IMR-90 (cell line): ENCODE data around the gene AP4B1. TPM values are rescaled to one million over a fixed set of nuclear protein-coding genes. Genes with fewer than 3 reads are reported as not detected.

Source experiments
- ATAC-seq: fragments of 200-7000 bp; cut with Tn5 transposase; 2 replicates; pipeline ENCODE4 v1.9.1; 2020; ENCODE audit warnings: low read depth, mild to moderate bottlenecking, moderate library complexity
- BruUV-seq: library from RNA; stranded (reverse); fragments of 400-500 nt; replicated peaks from 2 replicates; lab custom pipeline; 2021; lab: Mats Ljungman, UMichigan
- CTCF ChIA-PET: fragments of 300-600 bp; formaldehyde crosslinking; extraction: SDS; loops from one replicate; lab custom pipeline; 2021; ENCODE audit warnings: antibody characterized with exemption; lab: Yijun Ruan, JAX
- POLR2A ChIA-PET: fragments of 300-600 bp; sonication (Branson Sonifier 250); formaldehyde crosslinking; loops from one replicate; lab custom pipeline; 2022; ENCODE audit warnings: antibody characterized with exemption; ENCODE audit not compliant: unreplicated experiment; lab: Charles Lee
- DNase-seq: peaks from one replicate; pipeline ENCODE4 v3.0.0; 2013
- H2AFZ ChIP-seq: replicated peaks from 2 replicates; pipeline ENCODE3; 2013; ENCODE audit warnings: low read length, mild to moderate bottlenecking; ENCODE audit not compliant: poor library complexity
- H2AK5ac ChIP-seq: 2 replicates; pipeline ENCODE4 v1.6.1; 2013; ENCODE audit warnings: low read depth, low read length, inconsistent platforms
- H2AK9ac ChIP-seq: replicated peaks from 2 replicates; pipeline ENCODE3; 2013; ENCODE audit warnings: mild to moderate bottlenecking, low read depth, low read length, moderate library complexity; ENCODE audit not compliant: poor library complexity
- H2BK120ac ChIP-seq: 2 replicates; pipeline ENCODE4 v1.6.1; 2013; ENCODE audit warnings: low read depth, low read length, inconsistent platforms
- H2BK15ac ChIP-seq: 3 replicates; pipeline ENCODE4 v1.6.1; 2013; ENCODE audit warnings: low read depth, low read length, inconsistent platforms
- H2BK20ac ChIP-seq: 2 replicates; pipeline ENCODE4 v1.6.1; 2013; ENCODE audit warnings: low read depth, mild to moderate bottlenecking, inconsistent platforms, low read length, moderate library complexity
- H2BK5ac ChIP-seq: 2 replicates; pipeline ENCODE4 v1.6.1; 2013; ENCODE audit warnings: mild to moderate bottlenecking, low read depth, low read length, inconsistent platforms; ENCODE audit not compliant: poor library complexity, severe bottlenecking
- H3K14ac ChIP-seq: replicated peaks from 2 replicates; pipeline ENCODE4 v1.6.1; 2013; ENCODE audit warnings: low read depth, low read length, inconsistent platforms
- H3K18ac ChIP-seq: 2 replicates; pipeline ENCODE4 v1.6.1; 2013; ENCODE audit warnings: low read depth, low read length, control low read depth
- H3K23ac ChIP-seq: 2 replicates; pipeline ENCODE4 v1.6.1; 2013; ENCODE audit warnings: low read depth, low read length, inconsistent platforms
- H3K27ac ChIP-seq: 2 replicates; pipeline ENCODE4 v1.5.1; 2013; ENCODE audit warnings: mild to moderate bottlenecking, control low read depth, low read length; ENCODE audit not compliant: insufficient read depth
- H3K27me3 ChIP-seq: 2 replicates; pipeline ENCODE4 v1.6.1; 2013; ENCODE audit warnings: low read length; ENCODE audit not compliant: control insufficient read depth, insufficient read depth
- H3K36me3 ChIP-seq: 2 replicates; pipeline ENCODE4 v1.6.1; 2013; ENCODE audit warnings: low read length, mixed read lengths; ENCODE audit not compliant: control insufficient read depth, insufficient read depth
- H3K4ac ChIP-seq: 2 replicates; pipeline ENCODE4 v1.6.1; 2013; ENCODE audit warnings: low read depth, low read length, inconsistent platforms
- H3K4me1 ChIP-seq: 2 replicates; pipeline ENCODE4 v1.6.1; 2013; ENCODE audit warnings: low read length, mixed read lengths; ENCODE audit not compliant: control insufficient read depth, insufficient read depth
- H3K4me2 ChIP-seq: 2 replicates; pipeline ENCODE4 v1.6.1; 2013; ENCODE audit warnings: low read depth, mild to moderate bottlenecking, control low read depth, low read length, moderate library complexity
- H3K4me3 ChIP-seq: 2 replicates; pipeline ENCODE4 v1.5.1; 2013; ENCODE audit warnings: low read depth, mild to moderate bottlenecking, control low read depth, low read length, moderate library complexity; ENCODE audit not compliant: insufficient read depth
- H3K56ac ChIP-seq: 2 replicates; pipeline ENCODE4 v1.6.1; 2013; ENCODE audit warnings: low read length, inconsistent platforms; ENCODE audit not compliant: insufficient read depth; ENCODE audit errors: extremely low read depth
- H3K79me1 ChIP-seq, 2 experiments: 2 replicates each; pipeline ENCODE4 v1.6.1; 2013; ENCODE audit warnings: low read length in 2 of 2, inconsistent platforms in 1 of 2, low read depth in 1 of 2
- H3K9ac ChIP-seq: 2 replicates; pipeline ENCODE4 v1.6.1; 2013; ENCODE audit warnings: low read depth, low read length, control low read depth
- H3K9me1 ChIP-seq: 2 replicates; pipeline ENCODE4 v1.6.1; 2013; ENCODE audit warnings: low read length, inconsistent platforms; ENCODE audit not compliant: insufficient read depth
- H3K9me3 ChIP-seq: 2 replicates; pipeline ENCODE4 v1.6.1; 2013; ENCODE audit warnings: low read length; ENCODE audit not compliant: control insufficient read depth, insufficient read depth
- H4K20me1 ChIP-seq: 2 replicates; pipeline ENCODE4 v1.6.1; 2013; ENCODE audit warnings: low read length, inconsistent platforms; ENCODE audit not compliant: insufficient read depth
- H4K5ac ChIP-seq: 2 replicates; pipeline ENCODE4 v1.6.1; 2013; ENCODE audit warnings: mild to moderate bottlenecking, low read depth, low read length, control low read depth
- H4K8ac ChIP-seq, 2 experiments: 2 replicates each; pipeline ENCODE4 v1.6.1; 2013; ENCODE audit warnings: low read depth in 2 of 2, low read length in 2 of 2, control low read depth in 1 of 2, inconsistent platforms in 1 of 2
- H4K91ac ChIP-seq: 2 replicates; pipeline ENCODE4 v1.6.1; 2013; ENCODE audit warnings: low read depth, low read length, inconsistent platforms; ENCODE audit not compliant: insufficient read depth
- CEBPB ChIP-seq: IDR thresholded peaks from 2 replicates; pipeline ENCODE4 v1.6.1; 2012; ENCODE audit warnings: low read depth, low read length, improper control_type of control experiment
- CHD1 ChIP-seq: IDR thresholded peaks from 2 replicates; pipeline ENCODE4 v1.6.1; 2012; ENCODE audit warnings: low read depth, low read length, improper control_type of control experiment
- NFE2L2 ChIP-seq: fragments of 150-350 bp; IDR thresholded peaks from 2 replicates; pipeline ENCODE4 v1.6.1; 2016; ENCODE audit warnings: low read depth, mild to moderate bottlenecking, low read length
- RCOR1 ChIP-seq: IDR thresholded peaks from 2 replicates; pipeline ENCODE4 v1.6.1; 2012; ENCODE audit warnings: mild to moderate bottlenecking, low read length, improper control_type of control experiment; ENCODE audit not compliant: insufficient replicate concordance
- RFX5 ChIP-seq: IDR thresholded peaks from 2 replicates; pipeline ENCODE4 v1.8.0; 2012; ENCODE audit warnings: low read depth, mild to moderate bottlenecking, low read length, moderate library complexity
- dilution Hi-C: fragments of 300-500 bp; cut with HindIII; formaldehyde crosslinking; loops from one replicate; pipeline ENCODE4 v1.14.3; 2018; ENCODE audit warnings: low sequenced_read_pairs; ENCODE audit not compliant: unreplicated experiment
- in situ Hi-C: fragments of 300-500 bp; cut with MboI; formaldehyde crosslinking; loops from 3 replicates; pipeline ENCODE4 v1.14.3; 2019; ENCODE audit warnings: low sequenced_read_pairs, inconsistent platforms, mixed read lengths
- intact Hi-C: fragments of 100-400 bp; cut with micrococcal nuclease; formaldehyde crosslinking; loops from 2 replicates; pipeline ENCODE4 v1.10.0; 2022
- polyA plus RNA-seq, 3 experiments: library from polyadenylated mRNA; depleted of rRNA; stranded (reverse); fragments of >200 nt; gene quantifications; 2 replicates each; pipeline ENCODE4 v1.2.3, GENCODE V29; 2012; ENCODE audit warnings: low replicate concordance in 1 of 3
- total RNA-seq: library from RNA; depleted of rRNA; stranded (reverse); fragments of >200 nt; gene quantifications from 2 replicates; pipeline ENCODE4 v1.2.3, GENCODE V29; 2012
- TF ChIP-seq, protein P1 (sequence below): fragments of 150-350 bp; IDR thresholded peaks from 2 replicates; pipeline ENCODE4 v1.6.1; 2017; ENCODE audit warnings: mild to moderate bottlenecking, antibody characterized with exemption, low read length, low read depth
- TF ChIP-seq, protein P2 (sequence below): fragments of 150-350 bp; IDR thresholded peaks from 2 replicates; pipeline ENCODE4 v1.6.1; 2016; ENCODE audit warnings: low read depth, mild to moderate bottlenecking, low read length, moderate library complexity, borderline replicate concordance

AP4B1 gene
- total and polyA plus RNA-seq, 2 of the 4 experiments (the other 2 are of a cell fraction), result 15.6 to 18.1 TPM

GRCh38 chr1:113918243-113918642, 13.6 kb upstream of the AP4B1 start:
- no TSS peak for BruUV-seq
- DNase-seq, result no peak
- H3K4me3 ChIP-seq, result no peak overlapping the region
- H3K27me3 ChIP-seq, result peaks cover 5% of the 10 kb centered on the region
- H2BK5ac ChIP-seq, result no peak overlapping the region
- H3K4me1 ChIP-seq, result peaks cover 2% of the 10 kb centered on the region; the same call in 1 of the 2 replicates
- TF ChIP-seq, protein P1, sequence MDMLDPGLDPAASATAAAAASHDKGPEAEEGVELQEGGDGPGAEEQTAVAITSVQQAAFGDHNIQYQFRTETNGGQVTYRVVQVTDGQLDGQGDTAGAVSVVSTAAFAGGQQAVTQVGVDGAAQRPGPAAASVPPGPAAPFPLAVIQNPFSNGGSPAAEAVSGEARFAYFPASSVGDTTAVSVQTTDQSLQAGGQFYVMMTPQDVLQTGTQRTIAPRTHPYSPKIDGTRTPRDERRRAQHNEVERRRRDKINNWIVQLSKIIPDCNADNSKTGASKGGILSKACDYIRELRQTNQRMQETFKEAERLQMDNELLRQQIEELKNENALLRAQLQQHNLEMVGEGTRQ, result no peak
- TF ChIP-seq NFE2L2, result no peak
- no peak for TF ChIP-seq RFX5
- TF ChIP-seq RCOR1, result no peak
- no peak for TF ChIP-seq CEBPB
- TF ChIP-seq, protein P2, sequence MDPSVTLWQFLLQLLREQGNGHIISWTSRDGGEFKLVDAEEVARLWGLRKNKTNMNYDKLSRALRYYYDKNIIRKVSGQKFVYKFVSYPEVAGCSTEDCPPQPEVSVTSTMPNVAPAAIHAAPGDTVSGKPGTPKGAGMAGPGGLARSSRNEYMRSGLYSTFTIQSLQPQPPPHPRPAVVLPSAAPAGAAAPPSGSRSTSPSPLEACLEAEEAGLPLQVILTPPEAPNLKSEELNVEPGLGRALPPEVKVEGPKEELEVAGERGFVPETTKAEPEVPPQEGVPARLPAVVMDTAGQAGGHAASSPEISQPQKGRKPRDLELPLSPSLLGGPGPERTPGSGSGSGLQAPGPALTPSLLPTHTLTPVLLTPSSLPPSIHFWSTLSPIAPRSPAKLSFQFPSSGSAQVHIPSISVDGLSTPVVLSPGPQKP, result no peak
- TF ChIP-seq CHD1, result no peak
- no peaks in the 10 kb centered on the region for H4K20me1 ChIP-seq
- ChIA-PET POLR2A (no interaction called here), CTCF (no interaction called here)
- no peak overlapping the region for H2BK120ac ChIP-seq
- H4K91ac ChIP-seq, result no peak overlapping the region
- no peak for ATAC-seq
- H3K4ac ChIP-seq, result no peak overlapping the region
- no peak overlapping the region for H2BK20ac ChIP-seq
- no peak overlapping the region for H4K8ac ChIP-seq
- H3K14ac ChIP-seq, result no peak overlapping the region
- H2BK15ac ChIP-seq, result no peak overlapping the region
- H3K4me2 ChIP-seq, result no peak overlapping the region
- no peaks in the 10 kb centered on the region for H3K9me3 ChIP-seq
- H3K9ac ChIP-seq, result no peak overlapping the region
- no peak overlapping the region for H2AK5ac ChIP-seq
- no peak overlapping the region for H2AFZ ChIP-seq
- peaks cover 2 to 6% of the 10 kb centered on the region in 2 experiments; a peak in 2 of 4 replicates for H3K79me1 ChIP-seq
- H4K5ac ChIP-seq, result no peak overlapping the region
- intact Hi-C loops, result no loop called here
- no peaks in the 10 kb centered on the region; the same call in 1 of the 2 replicates for H3K9me1 ChIP-seq
- H3K36me3 ChIP-seq, result no peaks in the 10 kb centered on the region
- H3K27ac ChIP-seq, result no peak overlapping the region
- dilution Hi-C loops, result no loop called here
- no peak overlapping the region for H2AK9ac ChIP-seq
- no peak overlapping the region for H3K23ac ChIP-seq
- no peak overlapping the region for H3K56ac ChIP-seq
- in situ Hi-C loops, result loop anchor here (25.0 kb wide), 1 partner anchor 781 kb away; no protein-coding TSS in a partner anchor
- no peak overlapping the region for H3K18ac ChIP-seq
